HUES64 (cell line): Measurements from ENCODE around the gene TMEM61.

ENCODE experiments used
- H3K27ac ChIP-seq: 2 replicates; pipeline ENCODE4 v1.7.0; 2013; ENCODE audit warnings: low read depth, low read length, inconsistent platforms
- H3K27me3 ChIP-seq: 2 replicates; pipeline ENCODE4 v1.6.1; 2013; ENCODE audit warnings: mild to moderate bottlenecking, low read length; ENCODE audit not compliant: insufficient read depth
- H3K36me3 ChIP-seq: 2 replicates; pipeline ENCODE4 v1.6.1; 2013; ENCODE audit warnings: mild to moderate bottlenecking, low read length; ENCODE audit not compliant: insufficient read depth
- H3K4me1 ChIP-seq: 2 replicates; pipeline ENCODE4 v1.6.1; 2013; ENCODE audit warnings: mild to moderate bottlenecking, low read length, moderate library complexity; ENCODE audit not compliant: insufficient read depth
- H3K4me3 ChIP-seq: 2 replicates; pipeline ENCODE4 v1.5.1; 2013; ENCODE audit warnings: mild to moderate bottlenecking, low read length, moderate library complexity
- H3K9ac ChIP-seq: 2 replicates; pipeline ENCODE4 v1.6.1; 2013; ENCODE audit warnings: mild to moderate bottlenecking, low read depth, low read length
- H3K9me3 ChIP-seq: 2 replicates; pipeline ENCODE4 v1.6.1; 2013; ENCODE audit warnings: low read depth, low read length; ENCODE audit not compliant: insufficient read depth
- WGBS: fragments of 150-250, 120-280 bp; methylation state at CpG from one replicate; pipeline ENCODE4 v1.1.7; 2013; ENCODE audit warnings: missing lambda C conversion rate; 5-methylcytosine and 5-hydroxymethylcytosine counted together

The TMEM61 gene

GRCh38 chr1:55040083-55040932 is 59.9 kb downstream of the TMEM61 start:
- peaks cover 56% of the 10 kb centered on the region for H3K27me3 ChIP-seq
- no peak overlapping the region for H3K27ac ChIP-seq
- 0 out of 2 replicates have a peak, but pooled peaks cover 3% of the 10 kb centered on the region for H3K36me3 ChIP-seq
- 60% methylated on average over 49 of the region's 49 CpGs for WGBS
- peak overlapping the region; percentile 17; the same call in 1 of the 2 replicates for H3K9ac ChIP-seq
- no peaks in the 10 kb centered on the region for H3K4me1 ChIP-seq
- H3K9me3 ChIP-seq: no peaks in the 10 kb centered on the region
- H3K4me3 ChIP-seq: peak overlapping the region; percentile 54

DNA sequence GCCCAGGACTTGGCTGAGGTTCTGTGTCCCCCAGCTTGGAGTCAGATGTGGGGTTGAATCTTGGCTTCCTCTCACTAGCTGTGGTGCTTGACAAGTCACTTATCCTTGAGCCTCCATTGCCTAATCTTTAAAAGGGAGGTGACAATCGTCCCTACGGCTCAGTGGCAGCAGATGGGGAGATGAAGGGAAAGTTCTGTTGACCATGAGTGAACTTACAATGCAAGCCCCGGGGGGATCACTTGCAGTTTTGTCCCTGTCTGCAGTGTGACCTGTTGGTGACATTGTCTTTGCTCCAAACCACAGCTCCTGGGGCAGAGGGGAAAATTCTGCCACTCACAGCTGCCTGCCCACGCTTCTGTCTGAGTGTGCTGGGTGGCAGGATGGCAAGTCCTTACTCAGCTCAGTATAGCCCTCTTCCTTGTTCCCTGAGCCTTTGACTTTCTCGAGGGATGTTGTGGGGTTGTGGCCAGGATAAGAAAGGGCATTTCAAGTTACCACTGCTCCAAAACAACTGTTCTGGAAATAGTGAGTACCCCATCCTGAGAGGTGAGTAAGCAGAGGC is 60.6 kb downstream of the TMEM61 start:
- H3K4me1 ChIP-seq: no peaks in the 10 kb centered on the region
- no peak overlapping the region for H3K9ac ChIP-seq
- 0 out of 2 replicates have a peak, but pooled peaks cover 3% of the 10 kb centered on the region for H3K36me3 ChIP-seq
- H3K27ac ChIP-seq: no peak overlapping the region
- 85% methylated on average over 4 of the region's 5 CpGs for WGBS
- peaks cover 56% of the 10 kb centered on the region for H3K27me3 ChIP-seq
- H3K9me3 ChIP-seq: no peaks in the 10 kb centered on the region
- H3K4me3 ChIP-seq: peak overlapping the region; percentile 54; the same call in 1 of the 2 replicates

DNA sequence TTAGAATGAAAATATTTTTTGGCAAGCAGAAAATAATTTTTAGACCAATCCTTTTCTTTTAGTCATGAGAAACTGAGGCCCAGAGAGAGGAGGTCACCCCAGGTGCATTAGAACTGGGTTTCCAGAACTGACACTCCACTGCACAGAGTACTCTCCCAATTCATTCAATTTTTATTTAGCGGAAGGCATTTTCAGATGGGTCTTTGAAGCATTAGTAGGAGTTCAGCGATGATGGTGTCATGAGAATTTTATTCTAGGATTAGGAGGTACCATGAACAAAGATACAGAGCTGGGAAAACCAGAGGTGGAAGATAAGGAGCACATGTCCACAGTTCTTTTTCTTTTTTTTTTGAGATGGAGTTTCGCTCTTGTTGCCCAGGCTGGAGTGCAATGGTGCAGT is 61.2 kb downstream of the TMEM61 start:
- Histone ChIP-seq H3K4me1 (no peaks in the 10 kb centered on the region), H3K27me3 (peaks cover 51% of the 10 kb centered on the region), H3K9me3 (no peaks in the 10 kb centered on the region), H3K36me3 (0 out of 2 replicates have a peak, but pooled peaks cover 3% of the 10 kb centered on the region), H3K9ac (no peak overlapping the region), H3K4me3 (no peak overlapping the region), H3K27ac (no peak overlapping the region)
- 67% methylated on average over 3 of the region's 3 CpGs for WGBS
